Aorta (tissue), 5 donors: Measurements from ENCODE around the gene CST4. TPM values are rescaled to one million over a fixed set of nuclear protein-coding genes. Genes with fewer than 3 reads are reported as not detected.
"Not testable (repeated sequence)": the region's sequence is repeated elsewhere in the genome, so short reads cannot be mapped to it uniquely, and the experiment has no call there.

Experiments
- ATAC-seq: fragments of 200-7000 bp; cut with Tn5 transposase; one replicate; pipeline ENCODE4 v1.9.1; 2022; ENCODE audit warnings: moderate library complexity; ENCODE audit not compliant: low FRiP score
- DNase-seq, 2 donors: peaks; one replicate each; pipeline ENCODE4 v3.0.0-alpha.2; 2020
- H3K27ac ChIP-seq, 2 donors: one replicate each; pipeline ENCODE4 v1.5.1; 2013; ENCODE audit warnings: low read length in 2 of 2, mild to moderate bottlenecking in 2 of 2, moderate library complexity in 2 of 2, control low read depth in 1 of 2, inconsistent platforms in 1 of 2, low read depth in 1 of 2
- H3K27me3 ChIP-seq, 2 donors: one replicate each; pipeline ENCODE4 v1.6.1; 2013; ENCODE audit warnings: control low read depth in 1 of 2, low read length in 1 of 2, mild to moderate bottlenecking in 1 of 2, moderate library complexity in 1 of 2; ENCODE audit not compliant: insufficient read depth in 2 of 2, control insufficient read depth in 1 of 2
- H3K36me3 ChIP-seq, 2 donors: one replicate each; pipeline ENCODE4 v1.6.1; 2013; ENCODE audit warnings: control low read depth in 1 of 2, low read length in 1 of 2, mild to moderate bottlenecking in 1 of 2; ENCODE audit not compliant: insufficient read depth in 2 of 2, control insufficient read depth in 1 of 2
- H3K4me1 ChIP-seq, 2 donors: one replicate each; pipeline ENCODE4 v1.6.1; 2013; ENCODE audit warnings: low read length in 2 of 2, control low read depth in 1 of 2, mild to moderate bottlenecking in 1 of 2, moderate library complexity in 1 of 2; ENCODE audit not compliant: insufficient read depth in 2 of 2, control insufficient read depth in 1 of 2
- H3K4me3 ChIP-seq, 2 donors: one replicate each; pipeline ENCODE4 v1.5.1; 2013; ENCODE audit warnings: low read length in 2 of 2, control low read depth in 1 of 2, mild to moderate bottlenecking in 1 of 2
- H3K9me3 ChIP-seq: one replicate; pipeline ENCODE4 v1.6.1; 2013; ENCODE audit warnings: mild to moderate bottlenecking, low read length; ENCODE audit not compliant: control insufficient read depth
- WGBS, 2 donors: extraction: QIAGEN DNeasy Blood & Tissue Kit; methylation state at CpG; one replicate each; pipeline ENCODE4 v1.1.7; 2013; 5-methylcytosine and 5-hydroxymethylcytosine counted together
- intact Hi-C, 2 donors: fragments of 100-400 bp; cut with DNase I; formaldehyde crosslinking; loops; one replicate each; pipeline versions ENCODE4 v1.14.2 to v1.15.0; 2022
- polyA plus RNA-seq, 2 donors: library from polyadenylated mRNA; stranded (reverse); fragments of 200-250 nt; gene quantifications; one replicate each; pipeline ENCODE4 v1.2.3, GENCODE V29; 2013
- total RNA-seq, 2 donors: library from RNA; stranded (reverse); fragmentation: NEBNext Ultra II Directional; extraction: Animal tissue kit (Norgen Biotek cat#: 25700); gene quantifications; one replicate each; pipeline ENCODE4 v1.2.1, GENCODE V29; 2021
- donor health status: healthy with polysubstance abuse.
- donor health status: Bipolar disorder and iron deficiency.
- donor health status: DM: no; HTN: no; CAD: no.
- donor health status: DM: no; HTN: no; CAD: no.
- donor health status: DM: yes; HTN: yes; CAD: no.

Gene CST4
- total and polyA plus RNA-seq, 4 donors = not detected

GRCh38 chr20:23719351-23719750 lies 30.5 kb upstream of the CST4 start:
- H3K9me3 ChIP-seq, ATAC-seq, intact Hi-C loops, DNase-seq, H3K36me3 ChIP-seq, H3K4me3 ChIP-seq, H3K4me1 ChIP-seq, H3K27me3 ChIP-seq, H3K27ac ChIP-seq: not testable (repeated sequence)
- WGBS, 2 donors = 42 to 52% methylated on average over 9 of the region's 9 CpGs

GRCh38 chr20:23711778-23712177 lies 22.9 kb upstream of the CST4 start:
- ATAC-seq, DNase-seq, H3K27me3 ChIP-seq, H3K36me3 ChIP-seq, H3K27ac ChIP-seq, intact Hi-C loops, H3K9me3 ChIP-seq, H3K4me3 ChIP-seq, H3K4me1 ChIP-seq: not testable (repeated sequence)

DNA sequence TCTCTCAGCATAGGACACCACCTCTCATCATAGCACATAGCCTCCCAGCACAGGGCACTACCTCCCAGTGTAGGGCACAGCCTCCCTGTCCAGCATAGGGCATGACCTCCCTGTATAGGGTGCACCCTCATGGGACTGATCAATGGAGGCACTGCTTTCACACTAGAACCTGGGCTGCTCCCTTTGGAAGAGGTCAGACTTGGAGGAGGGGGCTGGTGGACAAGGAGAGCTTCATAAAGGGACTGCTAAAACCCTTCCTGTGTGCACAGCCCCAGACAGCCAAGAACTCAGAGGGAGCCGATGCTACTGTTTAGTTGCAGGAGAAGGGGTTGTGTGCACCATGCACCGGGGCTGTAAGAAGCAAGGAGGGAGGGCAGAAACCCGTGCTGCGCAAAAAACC lies 21.9 kb upstream of the CST4 start:
- Histone ChIP-seq H3K4me1 (no peaks in the 10 kb centered on the region), H3K36me3 (no peaks in the 10 kb centered on the region), H3K27ac (no peak overlapping the region), H3K27me3 (no peaks in the 10 kb centered on the region), H3K4me3 (no peak overlapping the region), H3K9me3 (no peaks in the 10 kb centered on the region)
- DNase-seq (no peak), ATAC-seq (peak; percentile 22)
- 89% methylated on average over 4 of the region's 4 CpGs for WGBS, 2 donors
- intact Hi-C loops = no loop called here

- no peak for DNase-seq
These were observed 17.1 kb upstream of the CST4 start for GRCh38 chr20:23705895-23706294.

GRCh38 chr20:23702021-23702420 lies 13.2 kb upstream of the CST4 start:
- H3K27me3 ChIP-seq = peaks cover 0 to 1% of the 10 kb centered on the region in 2 donors
- no peaks in the 10 kb centered on the region for H3K36me3 ChIP-seq
- H3K27ac ChIP-seq = no peak overlapping the region
- WGBS, 2 donors = 75 to 79% methylated on average over 4 of the region's 4 CpGs
- no peak overlapping the region for H3K4me3 ChIP-seq
- H3K9me3 ChIP-seq = no peaks in the 10 kb centered on the region
- H3K4me1 ChIP-seq = no peaks in the 10 kb centered on the region
- intact Hi-C loops = no loop called here
- no peak for ATAC-seq
- no peak for DNase-seq

More at GRCh38 chr20:23705895-23706294, 17.1 kb upstream of the CST4 start:
- no peak overlapping the region for H3K4me3 ChIP-seq
- no peaks in the 10 kb centered on the region for H3K9me3 ChIP-seq
- WGBS, 2 donors = 91 to 93% methylated on average over 1 of the region's 1 CpG
- intact Hi-C loops = no loop called here
- no peaks in the 10 kb centered on the region for H3K4me1 ChIP-seq
- H3K27ac ChIP-seq = no peak overlapping the region
- ATAC-seq = no peak
- peaks cover 0 to 1% of the 10 kb centered on the region in 2 donors for H3K27me3 ChIP-seq
- H3K36me3 ChIP-seq = no peaks in the 10 kb centered on the region

GRCh38 chr20:23700931-23701330 lies 12.1 kb upstream of the CST4 start:
- H3K36me3 ChIP-seq = no peaks in the 10 kb centered on the region
- H3K27me3 ChIP-seq = peaks cover 0 to 1% of the 10 kb centered on the region in 2 donors
- intact Hi-C loops = no loop called here
- no peaks in the 10 kb centered on the region for H3K9me3 ChIP-seq
- WGBS, 2 donors = 80 to 88% methylated on average over 3 of the region's 3 CpGs
- ATAC-seq (no peak), DNase-seq (no peak)
- H3K4me3 ChIP-seq = no peak overlapping the region
- no peak overlapping the region for H3K27ac ChIP-seq
- H3K4me1 ChIP-seq = no peaks in the 10 kb centered on the region

GRCh38 chr20:23697947-23698346 lies 9.1 kb upstream of the CST4 start:
- H3K4me1 ChIP-seq = no peaks in the 10 kb centered on the region
- no peak overlapping the region for H3K27ac ChIP-seq
- ATAC-seq = no peak
- DNase-seq = no peak
- no peaks in the 10 kb centered on the region for H3K36me3 ChIP-seq
- 40 to 79% methylated on average over 1 of the region's 1 CpG for WGBS, 2 donors
- no peaks in the 10 kb centered on the region for H3K9me3 ChIP-seq
- no peaks in the 10 kb centered on the region for H3K27me3 ChIP-seq
- intact Hi-C loops = no loop called here
- H3K4me3 ChIP-seq = no peak overlapping the region

DNA sequence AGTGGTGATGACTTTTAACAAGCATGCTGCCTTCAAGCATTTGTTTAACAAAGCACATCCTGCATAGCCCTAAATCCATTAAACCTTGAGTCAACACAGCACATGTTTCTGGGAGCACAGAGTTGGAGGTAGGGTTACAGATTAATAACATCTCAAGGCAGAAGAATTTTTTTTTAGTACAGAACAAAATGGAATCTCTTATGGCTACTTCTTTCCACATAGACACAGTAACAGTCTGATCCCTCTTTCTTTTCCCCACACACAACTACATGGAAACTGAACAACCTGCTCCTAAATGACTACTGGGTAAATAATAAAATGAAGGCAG lies 6.2 kb upstream of the CST4 start:
- H3K4me1 ChIP-seq, intact Hi-C loops, H3K27ac ChIP-seq, DNase-seq, H3K27me3 ChIP-seq, ATAC-seq, H3K4me3 ChIP-seq, H3K9me3 ChIP-seq, H3K36me3 ChIP-seq: not testable (repeated sequence)

DNA sequence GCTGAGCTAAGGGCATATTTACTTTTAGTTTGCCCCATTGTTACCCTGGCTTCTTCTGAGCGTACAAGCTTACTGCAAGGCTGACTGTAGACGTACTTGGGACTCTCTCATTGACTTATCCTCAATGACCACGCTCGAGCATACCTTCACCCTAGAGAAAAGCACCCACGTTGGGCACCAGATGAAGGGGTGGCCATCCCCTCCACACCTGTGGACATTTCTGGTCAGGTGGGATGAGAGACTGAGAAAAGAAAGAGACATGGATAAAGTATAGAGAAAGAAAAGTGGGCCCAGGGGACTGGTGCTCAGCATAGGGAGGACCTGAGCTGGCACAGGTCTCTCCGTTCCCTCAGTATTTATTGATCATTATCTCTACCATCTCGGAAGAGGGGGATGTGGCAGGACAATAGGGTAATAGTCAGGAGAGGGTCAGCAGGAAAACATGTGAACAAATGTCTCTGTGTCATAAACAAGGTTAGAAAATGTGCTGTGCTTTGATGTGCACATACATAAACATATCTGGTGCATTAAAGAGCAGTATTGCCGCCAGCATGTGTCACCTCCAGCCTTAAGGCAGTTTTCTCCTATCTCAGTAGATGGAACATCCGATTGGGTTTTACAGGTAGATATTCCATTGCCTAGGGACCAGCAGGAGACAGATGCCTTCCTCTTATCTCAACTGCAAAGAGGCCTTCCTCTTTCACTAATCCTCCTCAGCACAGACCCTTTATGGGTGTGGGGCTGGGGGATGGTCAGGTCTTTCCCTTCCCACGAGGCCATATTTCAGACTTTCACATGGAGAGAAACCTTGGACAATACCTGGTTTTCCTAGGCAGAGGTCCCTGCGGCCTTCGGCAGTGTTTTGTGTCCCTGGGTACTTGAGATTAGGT lies 5.6 kb upstream of the CST4 start:
- H3K4me3 ChIP-seq, H3K27ac ChIP-seq, intact Hi-C loops, H3K36me3 ChIP-seq, H3K4me1 ChIP-seq, H3K27me3 ChIP-seq, DNase-seq, ATAC-seq, H3K9me3 ChIP-seq: not testable (repeated sequence)
- 65 to 67% methylated on average over 12 of the region's 12 CpGs for WGBS, 2 donors
